Measurements from ENCODE around the gene ARHGAP20. TPM values are rescaled to one million over a fixed set of nuclear protein-coding genes. Genes with fewer than 3 reads are reported as not detected.

ARHGAP20 gene
- total and polyA plus RNA-seq, 9 of the 15 experiments (the other 6 are each of a cell fraction or from before 2014, with no cell fraction given), result 0.07 TPM; not detected in 8

DNA sequence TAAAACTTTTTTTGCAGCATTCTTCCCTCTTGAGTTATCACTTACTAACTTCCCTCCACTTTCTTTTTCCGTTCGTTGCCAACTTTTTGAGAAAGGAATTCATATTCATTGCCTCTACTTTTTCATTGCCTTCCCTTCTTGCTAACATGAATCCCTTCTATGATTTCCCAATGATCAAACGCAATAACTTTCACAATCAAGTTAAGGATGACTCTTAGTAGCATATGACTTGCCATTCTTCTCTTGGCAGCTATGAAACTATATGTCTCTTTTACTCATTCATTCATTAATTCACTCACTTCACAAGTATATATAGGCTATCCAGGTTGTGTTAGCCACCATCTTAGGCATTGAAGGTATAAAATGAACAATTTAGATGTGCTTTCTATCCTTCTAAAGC is 16.6 kb upstream of the ARHGAP20 start:
- no peak for DNase-seq (ENCODE audit: extremely low read depth in 1 of 4, low spot score in 3 of 4)
- H3K4me2 ChIP-seq (ENCODE audit: insufficient read depth, low read length), result no peak overlapping the region
- TF ChIP-seq, protein P1, sequence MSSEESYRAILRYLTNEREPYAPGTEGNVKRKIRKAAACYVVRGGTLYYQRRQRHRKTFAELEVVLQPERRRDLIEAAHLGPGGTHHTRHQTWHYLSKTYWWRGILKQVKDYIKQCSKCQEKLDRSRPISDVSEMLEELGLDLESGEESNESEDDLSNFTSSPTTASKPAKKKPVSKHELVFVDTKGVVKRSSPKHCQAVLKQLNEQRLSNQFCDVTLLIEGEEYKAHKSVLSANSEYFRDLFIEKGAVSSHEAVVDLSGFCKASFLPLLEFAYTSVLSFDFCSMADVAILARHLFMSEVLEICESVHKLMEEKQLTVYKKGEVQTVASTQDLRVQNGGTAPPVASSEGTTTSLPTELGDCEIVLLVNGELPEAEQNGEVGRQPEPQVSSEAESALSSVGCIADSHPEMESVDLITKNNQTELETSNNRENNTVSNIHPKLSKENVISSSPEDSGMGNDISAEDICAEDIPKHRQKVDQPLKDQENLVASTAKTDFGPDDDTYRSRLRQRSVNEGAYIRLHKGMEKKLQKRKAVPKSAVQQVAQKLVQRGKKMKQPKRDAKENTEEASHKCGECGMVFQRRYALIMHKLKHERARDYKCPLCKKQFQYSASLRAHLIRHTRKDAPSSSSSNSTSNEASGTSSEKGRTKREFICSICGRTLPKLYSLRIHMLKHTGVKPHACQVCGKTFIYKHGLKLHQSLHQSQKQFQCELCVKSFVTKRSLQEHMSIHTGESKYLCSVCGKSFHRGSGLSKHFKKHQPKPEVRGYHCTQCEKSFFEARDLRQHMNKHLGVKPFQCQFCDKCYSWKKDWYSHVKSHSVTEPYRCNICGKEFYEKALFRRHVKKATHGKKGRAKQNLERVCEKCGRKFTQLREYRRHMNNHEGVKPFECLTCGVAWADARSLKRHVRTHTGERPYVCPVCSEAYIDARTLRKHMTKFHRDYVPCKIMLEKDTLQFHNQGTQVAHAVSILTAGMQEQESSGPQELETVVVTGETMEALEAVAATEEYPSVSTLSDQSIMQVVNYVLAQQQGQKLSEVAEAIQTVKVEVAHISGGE (CRISPR knock-in tag; IDR thresholded peaks at IDR 0.05), result no peak
- TF ChIP-seq SMAD3 (CRISPR knock-in tag; conservative IDR thresholded peaks at IDR 0.05), result no peak
- no peak for TF ChIP-seq SAFB2 (IDR thresholded peaks at IDR 0.05; ENCODE audit: borderline replicate concordance, low read depth, low read length, severe bottlenecking)
- TF ChIP-seq SNRNP70 (optimal IDR thresholded peaks at IDR 0.05; ENCODE audit: low read depth, low read length), result no peak
- no peak for TF ChIP-seq NR2C2 (CRISPR knock-in tag; IDR thresholded peaks at IDR 0.05)
- TF ChIP-seq NR2C2 (tag; IDR thresholded peaks at IDR 0.05), result no peak
- TF ChIP-seq TEAD2 (tag; IDR thresholded peaks at IDR 0.05), result no peak
- no peak for TF ChIP-seq SMAD2 (IDR thresholded peaks at IDR 0.05; ENCODE audit: low read depth, low read length)
- TF ChIP-seq, protein P2, sequence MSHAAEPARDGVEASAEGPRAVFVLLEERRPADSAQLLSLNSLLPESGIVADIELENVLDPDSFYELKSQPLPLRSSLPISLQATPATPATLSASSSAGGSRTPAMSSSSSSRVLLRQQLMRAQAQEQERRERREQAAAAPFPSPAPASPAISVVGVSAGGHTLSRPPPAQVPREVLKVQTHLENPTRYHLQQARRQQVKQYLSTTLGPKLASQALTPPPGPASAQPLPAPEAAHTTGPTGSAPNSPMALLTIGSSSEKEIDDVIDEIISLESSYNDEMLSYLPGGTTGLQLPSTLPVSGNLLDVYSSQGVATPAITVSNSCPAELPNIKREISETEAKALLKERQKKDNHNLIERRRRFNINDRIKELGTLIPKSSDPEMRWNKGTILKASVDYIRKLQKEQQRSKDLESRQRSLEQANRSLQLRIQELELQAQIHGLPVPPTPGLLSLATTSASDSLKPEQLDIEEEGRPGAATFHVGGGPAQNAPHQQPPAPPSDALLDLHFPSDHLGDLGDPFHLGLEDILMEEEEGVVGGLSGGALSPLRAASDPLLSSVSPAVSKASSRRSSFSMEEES (CRISPR knock-in tag; IDR thresholded peaks at IDR 0.05), result no peak
- in situ Hi-C loops (cut with MboI) (no loop called here), intact Hi-C loops (cut with micrococcal nuclease) (no loop called here)
- ChIA-PET CTCF (ENCODE audit: low intra/inter-chr PET ratio) (no interaction called here), POLR2A (no interaction called here)
- H3K9ac ChIP-seq (ENCODE audit: insufficient read depth in 1 of 2, low read depth in 2 of 2, low read length in 2 of 2), result no peak overlapping the region
- H3K27ac ChIP-seq (ENCODE audit: extremely low read depth, low read depth, low read length), result no peak overlapping the region
- H3K36me3 ChIP-seq (ENCODE audit: control insufficient read depth, insufficient read depth, low read length), result no peaks in the 10 kb centered on the region
- H3K27me3 ChIP-seq (ENCODE audit: control insufficient read depth in 2 of 2, insufficient read depth in 2 of 2, low read length in 2 of 2), result no peaks in the 10 kb centered on the region
- no peak for ATAC-seq
- BruUV-seq (replicated peaks), result no TSS peak
- H4K20me1 ChIP-seq (replicated peaks; ENCODE audit: control insufficient read depth, insufficient read depth, low read length), result no peaks in the 10 kb centered on the region
- no peak for FAIRE-seq
- H3K4me3 ChIP-seq, result no peak overlapping the region
- no peaks in the 10 kb centered on the region for H3K9me1 ChIP-seq (ENCODE audit: control insufficient read depth, insufficient read depth, low read length)
- no peaks in the 10 kb centered on the region for H3K79me2 ChIP-seq (ENCODE audit: control insufficient read depth, insufficient read depth, low read length)
- H3K9me3 ChIP-seq (replicated peaks; ENCODE audit: control insufficient read depth, insufficient read depth, low read depth, low read length), result no peaks in the 10 kb centered on the region
- WGBS (ENCODE audit: insufficient coverage, low coverage, missing lambda C conversion rate), result 4% methylated on average over 3 of the region's 3 CpGs
- no peaks in the 10 kb centered on the region for H3K4me1 ChIP-seq (replicated peaks in 1 of 2; ENCODE audit: control insufficient read depth in 2 of 2, insufficient read depth in 2 of 2, low read length in 2 of 2)
- H2AFZ ChIP-seq (ENCODE audit: low read depth, low read length), result no peak overlapping the region
